ENCODE data around the gene CYP2B6.
"Not testable (repeated sequence)": the region's sequence is repeated elsewhere in the genome, so short reads cannot be mapped to it uniquely, and the experiment has no call there.

CYP2B6 gene

GRCh38 chr19:41031916-41032315, 40.8 kb downstream of the CYP2B6 start:
- DNase-seq (ENCODE audit: low spot score), result no peak

GRCh38 chr19:41033324-41033723, 42.2 kb downstream of the CYP2B6 start:
- DNase-seq (ENCODE audit: low spot score), result not testable (repeated sequence)

GRCh38 chr19:41039806-41040205, 48.7 kb downstream of the CYP2B6 start:
- DNase-seq (ENCODE audit: low spot score), result no peak

GRCh38 chr19:41045095-41045494, 54.0 kb downstream of the CYP2B6 start:
- DNase-seq (ENCODE audit: low spot score), result not testable (repeated sequence)

- DNase-seq (ENCODE audit: low spot score), result no peak
Measured at GRCh38 chr19:41050426-41050825, 59.3 kb downstream of the CYP2B6 start.

GRCh38 chr19:41052162-41052561, 61.1 kb downstream of the CYP2B6 start:
- DNase-seq (ENCODE audit: low spot score), result not testable (repeated sequence)

DNA sequence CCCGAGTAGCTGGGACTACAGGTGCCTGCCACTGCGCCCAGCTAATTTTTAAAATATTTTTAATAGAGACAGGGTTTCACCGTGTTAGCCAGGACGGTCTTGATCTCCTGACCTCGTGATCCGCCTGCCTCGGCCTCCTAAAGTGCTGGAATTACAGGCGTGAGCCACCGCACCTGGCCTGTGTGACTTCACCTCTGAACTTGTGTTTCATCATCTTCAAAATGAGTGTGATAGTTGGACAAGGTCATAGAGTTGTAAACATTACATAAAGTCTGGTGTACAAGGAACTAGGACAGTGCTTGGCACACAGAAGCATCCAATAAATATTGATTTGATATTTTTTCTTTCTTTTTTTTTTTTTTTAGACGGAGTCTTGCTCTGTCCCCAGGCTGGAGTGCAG, 62.2 kb downstream of the CYP2B6 start:
- DNase-seq (ENCODE audit: low spot score), result not testable (repeated sequence)

GRCh38 chr19:41064974-41065569, 74.0 kb downstream of the CYP2B6 start:
- peak; percentile 26 for DNase-seq (ENCODE audit: low spot score)

Data from AG20443 (cell line).